GM23338 (cell line): ENCODE results near the gene GPATCH3. TPM values are rescaled to one million over a fixed set of nuclear protein-coding genes. Genes with fewer than 3 reads are reported as not detected.

Source experiments
- ATAC-seq: fragments of 200-7000 bp; cut with Tn5 transposase; 3 replicates; pipeline ENCODE4 v1.9.1; 2020
- DNase-seq: peaks from one replicate; pipeline ENCODE4 v3.0.0-alpha.2; 2015; ENCODE audit warnings: low spot score
- H2AFZ ChIP-seq: fragments of 200-600 bp; sonication (generic); 2 replicates; pipeline ENCODE4 v1.8.0; 2016; ENCODE audit warnings: antibody characterized with exemption, mild to moderate bottlenecking, moderate library complexity
- H3F3A ChIP-seq: fragments of 200-600 bp; sonication (generic); replicated peaks from 2 replicates; pipeline ENCODE4 v1.8.0; 2017; ENCODE audit warnings: antibody characterized with exemption, mixed run types, low read depth
- H3K27ac ChIP-seq: fragments of 200-600 bp; sonication (generic); 2 replicates; pipeline ENCODE4 v1.6.1; 2016; ENCODE audit warnings: low read depth
- H3K27me3 ChIP-seq: fragments of 200-600 bp; sonication (generic); 2 replicates; pipeline ENCODE4 v1.8.0; 2016; ENCODE audit warnings: mild to moderate bottlenecking, mixed run types, moderate library complexity; ENCODE audit not compliant: insufficient read depth
- H3K36me3 ChIP-seq: fragments of 200-600 bp; sonication (generic); 2 replicates; pipeline ENCODE4 v1.8.0; 2016; ENCODE audit warnings: mild to moderate bottlenecking; ENCODE audit not compliant: insufficient read depth
- H3K4me1 ChIP-seq: fragments of 200-600 bp; sonication (generic); 2 replicates; pipeline ENCODE4 v1.8.0; 2016; ENCODE audit warnings: mild to moderate bottlenecking, moderate library complexity; ENCODE audit not compliant: insufficient read depth
- H3K4me2 ChIP-seq: fragments of 200-600 bp; sonication (generic); 2 replicates; pipeline ENCODE4 v1.7.1; 2017; ENCODE audit warnings: mixed run types
- H3K4me3 ChIP-seq: fragments of 200-600 bp; sonication (generic); 2 replicates; pipeline ENCODE4 v1.6.1; 2016; ENCODE audit warnings: mixed run types
- H3K79me2 ChIP-seq: fragments of 200-600 bp; sonication (generic); replicated peaks from 2 replicates; pipeline ENCODE4 v1.8.0; 2017; ENCODE audit warnings: mild to moderate bottlenecking; ENCODE audit not compliant: insufficient read depth
- H3K9me2 ChIP-seq: fragments of 200-600 bp; sonication (generic); 2 replicates; pipeline ENCODE4 v1.8.0; 2017; ENCODE audit not compliant: insufficient read depth
- H4K20me1 ChIP-seq: fragments of 200-600 bp; sonication (generic); replicated peaks from 2 replicates; pipeline ENCODE4 v1.8.0; 2017; ENCODE audit warnings: mild to moderate bottlenecking; ENCODE audit not compliant: insufficient read depth
- H3K27ac Mint-ChIP-seq: 2 replicates; pipeline ENCODE4 v1.8.0; 2020; ENCODE audit warnings: inconsistent platforms, mild to moderate bottlenecking, moderate library complexity, mixed read lengths
- H3K27me3 Mint-ChIP-seq: 3 replicates; pipeline ENCODE4 v1.8.0; 2022; ENCODE audit warnings: low read depth, mild to moderate bottlenecking, moderate library complexity, mixed read lengths, inconsistent platforms; ENCODE audit not compliant: insufficient read depth, poor library complexity
- H3K36me3 Mint-ChIP-seq: 3 replicates; pipeline ENCODE4 v1.8.0; 2021; ENCODE audit warnings: low read depth, mild to moderate bottlenecking, inconsistent platforms, moderate library complexity, mixed read lengths
- H3K4me1 Mint-ChIP-seq: 3 replicates; pipeline ENCODE4 v1.8.0; 2020; ENCODE audit warnings: mild to moderate bottlenecking, inconsistent platforms, mixed read lengths
- H3K4me3 Mint-ChIP-seq: 3 replicates; pipeline ENCODE4 v1.8.0; 2021; ENCODE audit warnings: moderate library complexity, mild to moderate bottlenecking, inconsistent platforms, mixed read lengths
- H3K9me3 Mint-ChIP-seq: 3 replicates; pipeline ENCODE4 v1.8.0; 2020; ENCODE audit warnings: moderate library complexity, mild to moderate bottlenecking, inconsistent platforms, mixed read lengths
- CREB1 ChIP-seq: fragments of 250-450 bp; sonication (Bioruptor Pico); IDR thresholded peaks from 2 replicates; pipeline ENCODE4 v1.5.0; 2020; ENCODE audit warnings: low read depth, mild to moderate bottlenecking, moderate library complexity
- EZH2 ChIP-seq: fragments of 200-600 bp; sonication (generic); IDR thresholded peaks from one replicate; pipeline ENCODE4 v1.8.0; 2017; ENCODE audit warnings: antibody characterized with exemption, mild to moderate bottlenecking, low read depth; ENCODE audit not compliant: unreplicated experiment
- EZH2phosphoT487 ChIP-seq: fragments of 200-600 bp; sonication (generic); IDR thresholded peaks from one replicate; pipeline ENCODE4 v1.8.1; 2018; ENCODE audit warnings: antibody characterized with exemption; ENCODE audit not compliant: unreplicated experiment
- JUNB ChIP-seq: IDR thresholded peaks from one replicate; pipeline ENCODE4 v1.6.1; 2016; ENCODE audit warnings: antibody characterized with exemption; ENCODE audit not compliant: unreplicated experiment
- NANOG ChIP-seq: IDR thresholded peaks from 2 replicates; pipeline ENCODE4 v1.6.1; 2016; ENCODE audit warnings: antibody characterized with exemption, borderline replicate concordance
- POLR2AphosphoS5 ChIP-seq: IDR thresholded peaks from 2 replicates; pipeline ENCODE4 v1.6.1; 2016; ENCODE audit warnings: antibody characterized with exemption, low read depth
- STAT1 ChIP-seq: IDR thresholded peaks from one replicate; pipeline ENCODE4 v1.6.1; 2016; ENCODE audit warnings: antibody characterized with exemption; ENCODE audit not compliant: unreplicated experiment
- ZNF114 ChIP-seq: fragments of 250-450 bp; sonication (Bioruptor Pico); IDR thresholded peaks from 2 replicates; pipeline ENCODE4 v1.5.0; 2020; ENCODE audit warnings: mild to moderate bottlenecking, moderate library complexity
- ZNF331 ChIP-seq: fragments of 250-450 bp; sonication (Bioruptor Pico); IDR thresholded peaks from 2 replicates; pipeline ENCODE4 v1.5.0; 2020; ENCODE audit warnings: low read depth, mild to moderate bottlenecking, moderate library complexity
- polyA plus RNA-seq: library from polyadenylated mRNA; unstranded; fragments of >200 nt; fragmentation: Nextera tagmentation; extraction: Ambion mirVana; gene quantifications from 2 replicates; pipeline ENCODE4 v1.2.1, GENCODE V29; 2016
- total RNA-seq: library from RNA; depleted of rRNA; stranded (reverse); fragments of >200 nt; shearing (Covaris generic); gene quantifications from 2 replicates; pipeline ENCODE4 v1.2.3, GENCODE V29; 2014
- TF ChIP-seq, protein P1 (sequence below): IDR thresholded peaks from one replicate; pipeline ENCODE4 v1.6.1; 2018; ENCODE audit warnings: antibody characterized with exemption; ENCODE audit not compliant: unreplicated experiment

Gene GPATCH3
- total and polyA plus RNA-seq, 2 experiments from 2014 or later = 10.5 to 13.0 TPM

GRCh38 chr1:26912147-26912490, 11.9 kb upstream of the GPATCH3 start (continued):
- TF ChIP-seq, protein P1, sequence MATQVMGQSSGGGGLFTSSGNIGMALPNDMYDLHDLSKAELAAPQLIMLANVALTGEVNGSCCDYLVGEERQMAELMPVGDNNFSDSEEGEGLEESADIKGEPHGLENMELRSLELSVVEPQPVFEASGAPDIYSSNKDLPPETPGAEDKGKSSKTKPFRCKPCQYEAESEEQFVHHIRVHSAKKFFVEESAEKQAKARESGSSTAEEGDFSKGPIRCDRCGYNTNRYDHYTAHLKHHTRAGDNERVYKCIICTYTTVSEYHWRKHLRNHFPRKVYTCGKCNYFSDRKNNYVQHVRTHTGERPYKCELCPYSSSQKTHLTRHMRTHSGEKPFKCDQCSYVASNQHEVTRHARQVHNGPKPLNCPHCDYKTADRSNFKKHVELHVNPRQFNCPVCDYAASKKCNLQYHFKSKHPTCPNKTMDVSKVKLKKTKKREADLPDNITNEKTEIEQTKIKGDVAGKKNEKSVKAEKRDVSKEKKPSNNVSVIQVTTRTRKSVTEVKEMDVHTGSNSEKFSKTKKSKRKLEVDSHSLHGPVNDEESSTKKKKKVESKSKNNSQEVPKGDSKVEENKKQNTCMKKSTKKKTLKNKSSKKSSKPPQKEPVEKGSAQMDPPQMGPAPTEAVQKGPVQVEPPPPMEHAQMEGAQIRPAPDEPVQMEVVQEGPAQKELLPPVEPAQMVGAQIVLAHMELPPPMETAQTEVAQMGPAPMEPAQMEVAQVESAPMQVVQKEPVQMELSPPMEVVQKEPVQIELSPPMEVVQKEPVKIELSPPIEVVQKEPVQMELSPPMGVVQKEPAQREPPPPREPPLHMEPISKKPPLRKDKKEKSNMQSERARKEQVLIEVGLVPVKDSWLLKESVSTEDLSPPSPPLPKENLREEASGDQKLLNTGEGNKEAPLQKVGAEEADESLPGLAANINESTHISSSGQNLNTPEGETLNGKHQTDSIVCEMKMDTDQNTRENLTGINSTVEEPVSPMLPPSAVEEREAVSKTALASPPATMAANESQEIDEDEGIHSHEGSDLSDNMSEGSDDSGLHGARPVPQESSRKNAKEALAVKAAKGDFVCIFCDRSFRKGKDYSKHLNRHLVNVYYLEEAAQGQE = no peak
- TF ChIP-seq EZH2phosphoT487 (no peak), ZNF114 (CRISPR knock-in tag) (no peak), CREB1 (CRISPR knock-in tag) (no peak), ZNF331 (no peak)

GRCh38 chr1:26911399-26912146, 11.3 kb upstream of the GPATCH3 start:
- no peak overlapping the region for H3K4me3 ChIP-seq
- H2AFZ ChIP-seq = no peak overlapping the region
- H3K4me1 Mint-ChIP-seq = no peaks in the 10 kb centered on the region; the same call in 2 of the 3 replicates
- H3K4me3 Mint-ChIP-seq = no peak overlapping the region
- no peak for TF ChIP-seq JUNB
- no peak for TF ChIP-seq EZH2phosphoT487
- TF ChIP-seq EZH2 = no peak
- TF ChIP-seq CREB1 (CRISPR knock-in tag) = no peak
- TF ChIP-seq POLR2AphosphoS5 = no peak
- TF ChIP-seq NANOG = no peak
- TF ChIP-seq ZNF114 (CRISPR knock-in tag) = no peak
- TF ChIP-seq STAT1 = no peak
- H3F3A ChIP-seq = no peaks in the 10 kb centered on the region
- no peak overlapping the region for H3K4me2 ChIP-seq
- H3K4me1 ChIP-seq = no peaks in the 10 kb centered on the region
- DNase-seq (no peak), ATAC-seq (no peak)
- no peaks in the 10 kb centered on the region for H3K9me2 ChIP-seq
- no peak overlapping the region for H3K27ac Mint-ChIP-seq
- H3K9me3 Mint-ChIP-seq = no peaks in the 10 kb centered on the region
- H3K27me3 ChIP-seq = no peaks in the 10 kb centered on the region
- no peaks in the 10 kb centered on the region for H3K79me2 ChIP-seq
- H3K27me3 Mint-ChIP-seq = peaks cover 8% of the 10 kb centered on the region
- no peaks in the 10 kb centered on the region for H3K36me3 Mint-ChIP-seq
- H4K20me1 ChIP-seq = no peaks in the 10 kb centered on the region; the same call in 1 of the 2 replicates
- H3K27ac ChIP-seq = no peak overlapping the region
- no peaks in the 10 kb centered on the region for H3K36me3 ChIP-seq
